HG02938 (cell line): ENCODE data around the gene RAB11B.
"Not testable (repeated sequence)": the region's sequence is repeated elsewhere in the genome, so short reads cannot be mapped to it uniquely, and the experiment has no call there.

ENCODE experiments used
- ATAC-seq: cut with Tn5 transposase; IDR thresholded peaks from one replicate; pipeline ENCODE4 v1.9.1; 2021; ENCODE audit warnings: mild to moderate bottlenecking, moderate library complexity; ENCODE audit not compliant: unreplicated experiment

The RAB11B gene

DNA sequence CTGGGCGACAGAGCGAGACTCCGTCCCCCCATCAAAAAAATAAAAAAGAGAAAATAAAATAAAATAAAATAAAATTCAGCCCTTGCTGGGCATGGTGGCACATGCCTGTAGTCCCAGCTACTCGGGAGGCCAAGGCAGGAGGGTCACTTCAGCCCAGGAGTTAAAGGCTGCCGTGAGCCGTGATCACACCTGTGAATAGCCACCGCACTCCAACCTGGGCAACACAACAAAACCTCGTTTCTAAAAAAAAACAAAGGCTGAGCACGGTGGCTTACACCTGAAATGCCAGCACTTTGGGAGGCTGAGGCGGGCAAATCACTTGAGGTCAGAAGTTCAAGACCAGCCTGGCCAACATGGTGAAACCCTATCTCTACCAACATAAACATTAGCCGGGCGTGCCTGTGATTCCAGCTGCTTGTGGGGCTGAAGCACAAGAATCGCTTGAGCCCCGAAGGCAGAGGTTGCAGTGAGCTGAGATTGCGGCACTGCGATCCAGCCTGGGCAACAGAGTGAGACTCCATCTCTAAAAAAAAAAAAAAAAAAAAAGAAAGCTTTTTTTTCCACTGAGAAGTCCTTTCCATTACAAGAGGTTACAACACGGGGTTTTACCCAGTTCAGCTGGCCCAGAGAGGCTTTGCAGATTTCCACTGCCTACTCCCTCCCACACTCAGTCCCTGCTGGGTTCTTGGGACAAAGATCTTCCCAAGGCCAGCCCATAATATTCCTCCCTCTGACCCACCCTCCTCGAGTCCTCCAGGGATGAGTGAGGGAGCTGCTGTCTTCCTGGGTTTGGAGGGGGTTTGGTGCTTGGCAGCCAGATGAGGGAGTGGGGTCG lies 19.8 kb upstream of the RAB11B start:
- ATAC-seq = no peak

DNA sequence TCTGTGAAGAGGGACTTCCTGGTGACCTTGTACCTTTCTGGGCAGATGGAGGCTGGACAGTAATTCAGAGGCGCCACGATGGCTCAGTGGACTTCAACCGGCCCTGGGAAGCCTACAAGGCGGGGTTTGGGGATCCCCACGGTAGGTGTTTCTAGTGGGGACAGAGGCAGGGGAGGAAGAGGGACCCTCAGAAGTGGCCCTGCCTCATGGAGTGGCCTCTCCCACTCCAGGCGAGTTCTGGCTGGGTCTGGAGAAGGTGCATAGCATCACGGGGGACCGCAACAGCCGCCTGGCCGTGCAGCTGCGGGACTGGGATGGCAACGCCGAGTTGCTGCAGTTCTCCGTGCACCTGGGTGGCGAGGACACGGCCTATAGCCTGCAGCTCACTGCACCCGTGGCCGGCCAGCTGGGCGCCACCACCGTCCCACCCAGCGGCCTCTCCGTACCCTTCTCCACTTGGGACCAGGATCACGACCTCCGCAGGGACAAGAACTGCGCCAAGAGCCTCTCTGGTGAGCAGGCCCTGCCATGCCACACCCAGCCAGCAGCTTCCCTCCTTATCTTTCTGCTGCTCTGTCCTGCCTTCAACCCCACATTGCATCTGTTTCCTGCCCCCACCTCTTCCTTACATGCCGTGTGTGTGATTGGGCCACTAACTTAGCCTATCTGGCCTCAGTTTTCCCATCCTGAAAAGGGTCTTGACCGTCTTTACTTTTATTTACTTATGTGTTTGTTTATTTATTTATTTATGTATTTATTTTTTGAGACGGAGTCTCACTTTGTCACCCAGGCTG lies 19.0 kb upstream of the RAB11B start:
- no peak for ATAC-seq

DNA sequence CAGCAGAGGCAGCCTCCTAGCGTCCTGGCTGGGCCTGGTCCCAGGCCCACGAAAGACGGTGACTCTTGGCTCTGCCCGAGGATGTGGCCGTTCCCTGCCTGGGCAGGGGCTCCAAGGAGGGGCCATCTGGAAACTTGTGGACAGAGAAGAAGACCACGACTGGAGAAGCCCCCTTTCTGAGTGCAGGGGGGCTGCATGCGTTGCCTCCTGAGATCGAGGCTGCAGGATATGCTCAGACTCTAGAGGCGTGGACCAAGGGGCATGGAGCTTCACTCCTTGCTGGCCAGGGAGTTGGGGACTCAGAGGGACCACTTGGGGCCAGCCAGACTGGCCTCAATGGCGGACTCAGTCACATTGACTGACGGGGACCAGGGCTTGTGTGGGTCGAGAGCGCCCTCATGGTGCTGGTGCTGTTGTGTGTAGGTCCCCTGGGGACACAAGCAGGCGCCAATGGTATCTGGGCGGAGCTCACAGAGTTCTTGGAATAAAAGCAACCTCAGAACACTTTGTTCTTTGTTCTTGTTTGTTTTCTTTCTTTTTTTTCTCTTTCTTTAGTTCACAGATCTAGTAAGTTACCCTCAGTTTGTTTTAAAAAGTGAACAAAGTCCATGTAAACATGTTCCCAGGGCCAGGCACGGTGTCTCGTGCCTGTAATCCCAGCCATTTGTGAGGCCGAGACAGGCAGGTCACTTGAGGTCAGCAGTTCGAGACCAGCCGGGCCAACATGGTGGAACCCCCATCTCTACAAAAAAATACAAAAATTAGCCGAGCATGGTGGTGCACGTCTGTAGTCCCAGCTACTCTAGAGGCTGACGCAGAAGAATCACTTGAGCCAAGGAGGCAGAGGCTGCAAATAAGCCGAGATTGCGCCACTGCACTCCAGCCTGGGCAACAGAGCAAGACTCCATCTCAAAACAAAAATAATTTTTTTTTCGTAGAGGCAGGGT lies 16.0 kb upstream of the RAB11B start:
- ATAC-seq = no peak

DNA sequence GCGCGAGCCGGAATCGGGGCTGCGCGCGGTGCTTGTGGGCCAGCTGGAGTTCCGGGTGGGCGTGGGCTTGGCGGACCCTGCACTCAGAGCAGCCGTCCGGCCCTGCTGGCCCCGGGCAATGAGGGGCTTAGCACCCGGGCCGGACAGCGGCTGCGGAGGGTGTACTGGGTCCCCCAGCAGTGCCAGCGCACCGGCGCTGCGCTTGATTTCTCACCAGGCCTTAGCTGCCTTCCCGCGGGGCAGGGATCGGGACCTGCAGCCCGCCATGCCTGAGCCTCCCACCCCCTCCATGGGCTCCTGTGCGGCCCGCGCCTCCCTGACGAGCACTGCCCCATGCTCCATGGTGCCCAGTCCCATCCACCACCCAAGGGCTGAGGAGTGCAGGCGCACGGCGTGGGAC lies 14.4 kb upstream of the RAB11B start:
- ATAC-seq = not testable (repeated sequence)

DNA sequence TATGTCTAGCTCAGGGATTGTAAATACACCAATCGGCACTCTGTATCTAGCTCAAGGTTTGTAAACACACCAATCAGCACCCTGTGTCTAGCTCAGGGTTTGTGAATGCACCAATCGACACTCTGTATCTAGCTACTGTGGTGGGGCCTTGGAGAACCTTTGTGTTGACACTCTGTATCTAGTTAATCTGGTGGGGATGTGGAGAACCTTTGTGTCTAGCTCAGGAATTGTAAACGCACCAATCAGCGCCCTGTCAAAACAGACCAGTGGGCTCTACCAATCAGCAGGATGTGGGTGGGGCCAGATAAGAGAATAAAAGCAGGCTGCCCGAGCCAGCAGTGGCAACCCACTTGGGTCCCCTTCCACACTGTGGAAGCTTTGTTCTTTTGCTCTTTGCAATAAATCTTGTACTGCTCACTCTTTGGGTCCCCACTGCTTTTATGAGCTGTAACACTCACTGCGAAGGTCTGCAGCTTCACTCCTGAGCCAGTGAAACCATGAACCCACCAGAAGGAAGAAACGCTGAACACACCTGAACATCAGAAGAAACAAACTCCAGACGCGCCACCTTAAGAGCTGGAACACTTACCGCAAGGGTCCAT lies 13.7 kb upstream of the RAB11B start:
- not testable (repeated sequence) for ATAC-seq

DNA sequence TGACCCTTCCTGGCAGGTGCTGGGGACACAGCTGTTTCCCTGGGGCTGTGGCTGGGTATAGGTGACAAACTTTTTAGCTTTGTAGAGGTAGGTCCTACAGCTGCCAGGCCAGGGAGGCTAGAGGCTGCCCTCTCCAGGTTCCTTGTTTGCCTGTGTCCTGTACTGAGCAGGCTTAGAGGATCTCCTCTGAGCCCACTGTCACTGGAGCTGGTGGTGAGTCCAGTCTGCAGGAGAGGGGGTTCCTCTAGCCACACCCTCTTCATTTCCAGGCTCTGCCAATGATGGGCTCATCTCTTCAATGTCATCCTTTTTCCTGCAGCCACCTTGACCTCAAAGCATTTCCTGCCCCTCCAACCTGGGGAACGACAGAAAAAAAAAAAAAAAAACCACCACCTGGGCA lies 12.6 kb upstream of the RAB11B start:
- no peak for ATAC-seq

DNA sequence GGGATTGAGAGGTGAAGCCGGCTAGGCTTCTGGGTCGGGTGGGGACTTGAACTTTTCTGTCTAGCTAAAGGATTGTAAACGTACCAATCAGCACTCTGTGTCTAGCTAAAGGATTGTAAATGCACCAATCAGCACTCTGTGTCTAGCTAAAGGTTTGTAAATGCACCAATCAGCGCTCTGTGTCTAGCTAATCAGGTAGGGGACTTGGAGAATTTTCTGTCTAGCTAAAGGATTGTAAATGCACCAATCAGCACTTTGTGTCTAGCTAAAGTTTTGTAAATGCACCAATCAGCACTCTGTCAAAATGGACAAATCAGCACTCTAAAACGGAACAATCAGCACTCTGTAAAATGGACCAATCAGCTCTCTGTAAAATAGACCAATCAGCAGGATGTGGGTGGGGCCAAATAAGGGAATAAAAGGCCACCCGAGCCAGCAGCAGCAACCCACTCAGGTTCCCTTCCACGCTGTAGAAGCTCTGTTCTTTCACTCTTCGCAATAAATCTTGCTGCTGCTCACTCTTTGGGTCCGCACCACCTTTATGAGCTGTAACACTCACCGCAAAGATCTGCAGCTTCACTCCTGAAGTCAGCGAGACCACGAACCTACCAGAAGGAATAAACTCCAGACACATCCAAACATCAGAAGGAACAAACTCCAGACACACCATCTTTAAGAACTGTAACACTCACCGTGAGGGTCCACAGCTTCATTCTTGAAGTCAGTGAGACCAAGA lies 10.8 kb upstream of the RAB11B start:
- ATAC-seq = not testable (repeated sequence)

DNA sequence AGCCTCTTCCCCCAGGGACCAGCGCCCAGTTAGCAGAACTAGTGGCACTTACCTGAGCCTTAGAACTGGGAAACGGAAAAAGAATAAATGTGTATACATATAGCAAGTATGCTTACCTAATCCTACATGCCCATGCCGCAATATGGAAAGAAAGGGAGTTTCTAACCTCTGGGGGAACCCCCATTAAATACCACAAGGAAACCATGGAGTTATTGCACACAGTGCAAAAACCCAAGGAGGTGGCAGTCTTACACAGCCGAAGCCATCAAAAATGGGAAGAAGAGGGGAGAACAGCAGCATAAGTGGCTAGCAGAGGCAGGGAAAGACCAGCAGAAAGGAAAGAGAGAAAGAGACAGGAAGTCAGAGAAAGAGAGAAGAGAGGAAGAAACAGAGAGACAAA lies 5.6 kb upstream of the RAB11B start:
- ATAC-seq = not testable (repeated sequence)

DNA sequence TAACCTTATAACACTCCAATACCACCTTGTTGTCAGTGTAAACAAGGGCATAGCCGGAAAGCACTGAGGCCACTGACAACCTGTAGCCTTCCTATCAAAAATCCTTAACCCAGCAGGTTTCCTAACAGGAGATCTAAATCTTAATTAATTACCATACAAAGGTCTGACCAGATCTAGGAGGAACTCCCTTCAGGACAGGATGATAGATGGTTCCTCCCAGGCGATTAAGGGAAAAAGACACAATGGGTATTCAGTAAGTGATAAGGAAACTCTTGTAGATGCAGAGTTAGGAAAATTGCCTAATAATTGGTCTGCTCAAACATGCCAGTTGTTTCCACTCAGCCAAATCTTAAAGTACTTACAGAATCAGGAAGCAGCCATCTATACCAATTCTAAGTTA lies 5.1 kb upstream of the RAB11B start:
- ATAC-seq = not testable (repeated sequence)

DNA sequence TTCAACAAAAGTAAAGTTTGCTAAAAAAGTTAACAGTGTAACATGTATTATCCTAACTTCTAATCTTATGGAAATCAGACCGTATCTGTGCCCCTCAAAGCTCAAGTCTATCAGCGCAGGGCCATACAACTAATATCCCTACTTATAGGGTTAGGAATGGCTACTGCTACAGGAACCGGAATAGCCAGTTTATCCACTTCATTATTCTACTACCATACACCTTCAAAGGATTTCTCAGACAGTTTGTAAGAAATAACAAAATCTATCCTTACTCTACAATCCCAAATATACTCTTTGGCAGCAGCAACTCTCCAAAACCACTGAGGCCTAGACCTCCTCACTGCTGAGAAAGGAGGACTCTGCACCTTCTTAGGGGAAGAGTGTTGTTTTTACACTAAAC lies 4.6 kb upstream of the RAB11B start:
- ATAC-seq = not testable (repeated sequence)

DNA sequence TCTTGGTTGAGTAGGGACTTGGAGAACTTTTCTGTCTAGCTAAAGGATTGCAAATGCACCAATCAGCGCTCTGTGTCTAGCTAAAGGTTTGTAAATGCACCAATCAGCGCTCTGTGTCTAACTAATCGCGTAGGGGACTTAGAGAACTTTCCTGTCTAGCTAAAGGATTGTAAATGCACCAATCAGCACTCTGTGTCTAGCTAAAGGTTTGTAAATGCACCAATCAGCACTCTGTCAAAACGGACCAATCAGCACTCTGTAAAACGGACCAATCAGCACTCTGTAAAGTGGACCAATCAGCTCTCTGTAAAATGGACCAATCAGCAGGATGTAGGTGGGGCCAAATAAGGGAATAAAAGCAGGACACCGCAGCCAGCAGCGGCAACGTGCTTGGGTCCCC lies 3.7 kb upstream of the RAB11B start:
- not testable (repeated sequence) for ATAC-seq

DNA sequence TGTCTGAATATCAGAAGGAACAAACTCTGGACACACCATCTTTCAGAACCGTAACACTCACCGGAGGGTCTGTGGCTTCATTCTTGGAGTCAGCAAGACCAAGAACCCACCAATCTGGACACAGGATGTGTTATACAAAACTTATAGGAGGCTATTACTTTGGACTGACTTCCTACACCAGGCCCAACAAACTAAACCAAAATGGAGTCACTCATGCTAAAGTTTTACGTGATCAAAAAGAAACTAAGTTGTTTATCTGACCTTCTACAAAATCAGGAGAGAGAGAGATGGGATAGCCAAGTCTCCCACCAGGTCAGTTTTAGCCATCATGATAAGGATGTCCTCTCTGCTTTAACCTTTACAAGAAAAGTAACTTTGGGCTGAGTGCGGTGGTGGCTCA lies 3.2 kb upstream of the RAB11B start:
- ATAC-seq = no peak

DNA sequence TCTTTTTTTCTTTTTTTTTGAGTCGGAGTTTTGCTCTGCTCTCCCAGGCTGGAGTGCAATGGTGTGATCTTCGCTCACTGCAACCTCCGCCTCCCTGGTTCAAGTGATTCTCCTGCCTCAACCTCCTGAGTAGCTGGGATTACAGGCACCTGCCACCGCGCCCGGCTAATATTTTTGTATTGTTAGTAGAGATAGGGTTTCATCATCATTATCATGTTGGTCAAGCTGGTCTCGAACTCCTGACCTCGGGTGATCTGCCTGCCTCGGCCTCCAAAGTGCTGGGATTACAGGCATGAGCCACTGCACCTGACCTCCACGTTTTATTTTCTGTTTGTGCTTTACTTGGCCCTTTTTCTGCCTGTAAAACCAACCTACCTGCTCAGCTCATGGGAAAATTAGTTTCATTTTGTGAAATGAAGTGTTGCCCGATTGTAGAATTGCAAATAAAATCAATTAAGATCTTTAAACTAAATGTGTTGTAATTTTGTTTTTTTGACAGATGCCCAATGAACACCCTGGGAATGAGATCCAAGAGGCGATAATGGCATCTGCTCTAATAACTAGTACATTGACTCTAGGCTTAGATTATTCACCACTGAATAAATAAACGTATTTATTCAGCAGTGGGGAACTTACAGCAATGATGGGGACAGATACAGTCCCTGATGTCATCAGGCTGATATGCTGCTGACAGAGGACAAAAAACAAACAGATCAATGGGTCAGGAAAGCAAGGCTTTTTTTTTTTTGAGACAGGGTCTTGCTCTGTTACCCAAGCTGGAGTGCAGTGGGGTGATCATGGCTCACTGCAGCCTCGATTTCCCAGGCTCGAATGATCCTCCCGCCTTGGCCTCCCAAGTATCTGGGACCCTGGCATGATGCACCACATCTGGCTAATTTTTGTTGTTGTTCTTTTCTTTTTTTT lies 2.2 kb upstream of the RAB11B start:
- ATAC-seq = no peak

DNA sequence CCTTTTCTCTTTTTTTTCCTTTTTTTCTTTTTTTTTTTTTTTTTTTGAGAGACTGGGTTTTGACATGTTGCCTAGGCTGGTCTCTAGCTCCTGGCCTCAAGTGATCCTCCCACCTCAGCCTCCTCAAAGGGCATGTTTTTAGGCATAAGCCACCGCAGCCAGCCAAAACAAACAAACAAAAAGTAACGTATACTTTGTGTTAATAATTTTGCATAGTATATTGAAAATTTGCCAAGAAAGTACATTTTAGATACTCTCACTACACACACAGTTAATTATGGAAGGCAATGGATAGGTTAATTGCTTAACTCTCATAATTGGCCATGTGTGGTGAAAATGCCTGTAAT lies 1.6 kb upstream of the RAB11B start:
- ATAC-seq = no peak

DNA sequence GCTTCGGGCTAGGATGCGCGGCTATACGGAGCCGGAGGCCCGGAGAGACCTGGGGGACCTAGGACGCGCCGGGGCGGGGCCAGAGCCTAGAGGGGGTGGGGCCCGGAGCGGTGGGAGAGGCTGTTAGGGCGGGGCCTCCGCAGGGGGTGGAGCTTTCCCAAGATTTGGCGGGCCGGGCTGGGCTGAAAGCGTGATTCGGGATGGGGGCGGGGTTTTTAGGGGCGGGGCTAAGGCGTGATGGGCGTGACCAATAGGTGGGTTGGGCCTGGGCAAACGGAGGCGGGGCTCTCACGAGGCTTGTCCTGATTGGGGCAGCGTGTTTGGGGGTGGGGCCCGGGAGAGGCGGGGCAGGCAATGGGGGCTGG lies 439 bp downstream of the RAB11B start:
- peak; percentile 28 for ATAC-seq

DNA sequence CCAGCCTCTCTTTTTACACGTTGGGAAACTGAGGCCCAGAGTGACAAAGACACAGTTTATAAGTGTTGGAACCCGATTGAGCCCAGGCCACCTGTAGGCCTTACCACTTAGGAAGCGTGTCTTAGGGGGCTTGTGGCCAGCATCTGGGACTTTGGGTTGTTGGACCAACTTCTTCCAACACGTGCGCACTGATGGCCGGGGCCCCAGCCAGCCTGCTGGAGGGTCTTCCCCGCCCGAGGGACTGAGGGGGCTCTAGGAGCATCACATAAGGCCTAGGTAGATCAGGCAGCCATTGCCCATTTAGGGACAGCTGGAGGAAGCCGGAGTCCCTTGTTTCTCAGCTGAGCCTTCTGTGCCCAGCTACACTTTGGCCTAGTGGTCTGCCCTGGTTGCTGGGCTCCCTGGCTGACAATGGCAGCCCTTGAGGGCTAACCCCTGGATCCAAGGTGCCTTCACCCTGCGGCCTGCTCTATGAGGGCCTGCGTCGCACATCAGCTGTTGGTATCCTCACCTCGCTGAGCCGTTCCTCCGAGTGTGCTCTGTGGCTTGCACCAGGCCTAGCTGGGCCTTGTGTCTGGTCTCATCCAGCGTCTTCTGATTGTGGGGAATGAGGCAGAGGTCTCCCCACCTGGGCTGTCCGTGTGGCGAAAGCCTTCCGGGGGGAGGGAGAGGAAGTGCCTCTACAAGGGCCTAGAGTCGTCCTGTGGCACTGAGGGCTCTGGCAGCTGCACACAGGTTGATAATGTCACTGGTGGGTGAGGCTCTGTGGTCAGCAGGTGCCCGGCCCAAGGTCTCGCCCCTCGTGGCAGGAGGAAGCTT lies 1.2 kb downstream of the RAB11B start:
- ATAC-seq = no peak

DNA sequence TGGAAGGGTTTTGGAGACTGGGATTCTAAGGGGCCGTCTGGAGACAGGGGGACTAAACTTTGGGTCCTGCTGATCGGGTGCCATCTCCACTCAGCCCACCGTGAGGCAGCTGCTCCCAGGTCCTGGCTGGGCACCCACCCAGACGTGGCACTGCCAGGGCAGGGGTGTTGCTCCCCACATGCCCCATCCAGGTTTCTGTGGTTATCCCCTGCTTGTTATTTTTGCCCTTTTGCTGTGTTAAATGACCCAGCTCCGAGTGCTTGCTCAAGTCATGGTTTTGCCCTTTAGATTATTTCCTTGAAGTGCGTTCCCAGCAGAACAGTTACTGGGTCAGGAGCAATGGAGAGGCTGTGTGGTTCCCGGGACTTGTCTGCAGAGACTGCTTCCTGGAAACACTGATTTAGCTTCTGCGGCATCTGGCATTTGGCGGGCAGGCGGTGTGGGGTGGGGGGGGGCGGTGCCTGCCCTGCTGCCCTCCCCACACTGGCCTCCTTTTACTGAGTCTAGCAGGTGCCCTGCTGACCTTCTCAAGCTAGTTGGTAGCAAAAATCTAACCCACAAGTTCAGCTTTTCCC lies 1.9 kb downstream of the RAB11B start:
- no peak for ATAC-seq
